ENCODE data around the gene NFYC. TPM values are rescaled to one million over a fixed set of nuclear protein-coding genes. Genes with fewer than 3 reads are reported as not detected.

Gene NFYC
- total RNA-seq, 1 experiment from 2014 or later, result 83.0 TPM

- Histone ChIP-seq H3K27me3 (replicated peaks; ENCODE audit: insufficient read depth, low read depth, low read length, poor library complexity) (no peaks in the 10 kb centered on the region), H3K4me3 (ENCODE audit: low read depth, low read length, poor library complexity, severe bottlenecking) (no peak overlapping the region), H3K9me3 (ENCODE audit: low read depth, low read length, poor library complexity, severe bottlenecking) (no peaks in the 10 kb centered on the region), H3K36me3 (ENCODE audit: insufficient read depth, low read length, poor library complexity, severe bottlenecking) (no peaks in the 10 kb centered on the region), H3K27ac (ENCODE audit: low read depth, low read length, poor library complexity, severe bottlenecking) (no peak overlapping the region), H3K4me1 (ENCODE audit: insufficient read depth, low read length, poor library complexity, severe bottlenecking) (no peaks in the 10 kb centered on the region)
- no peak for TF ChIP-seq CTCF (conservative IDR thresholded peaks at IDR 0.05; ENCODE audit: low read depth, low read length)
- TF ChIP-seq EZH2 (IDR thresholded peaks at IDR 0.05; ENCODE audit: borderline replicate concordance, low read depth, low read length, poor library complexity, severe bottlenecking), result no peak
- no peak for DNase-seq (ENCODE audit: low spot score)
- POLR2A ChIA-PET (ENCODE audit: low non-redundant PET), result no interaction called here
- CTCF ChIA-PET, result no interaction called here
- intact Hi-C loops (cut with micrococcal nuclease; ENCODE audit: unreplicated experiment), result no loop called here
- BruUV-seq (replicated peaks), result no TSS peak
These were observed 119.4 kb downstream of the NFYC start for GRCh38 chr1:40810927-40811326.

GRCh38 chr1:40815420-40815819, 123.9 kb downstream of the NFYC start:
- no peak for DNase-seq (ENCODE audit: low spot score)
- BruUV-seq (replicated peaks), result no TSS peak
- ChIA-PET POLR2A (ENCODE audit: low non-redundant PET) (interaction anchor here (0.6 kb wide), 1 partner anchor 150 kb away, joined by 7 read pairs; the partner anchor contains the start of gene RIMS3), CTCF (no interaction called here)
- H3K4me1 ChIP-seq (ENCODE audit: insufficient read depth, low read length, poor library complexity, severe bottlenecking), result no peaks in the 10 kb centered on the region
- no peaks in the 10 kb centered on the region for H3K9me3 ChIP-seq (ENCODE audit: low read depth, low read length, poor library complexity, severe bottlenecking)
- H3K36me3 ChIP-seq (ENCODE audit: insufficient read depth, low read length, poor library complexity, severe bottlenecking), result no peaks in the 10 kb centered on the region
- TF ChIP-seq CTCF (conservative IDR thresholded peaks at IDR 0.05; ENCODE audit: low read depth, low read length) (no peak), EZH2 (IDR thresholded peaks at IDR 0.05; ENCODE audit: borderline replicate concordance, low read depth, low read length, poor library complexity, severe bottlenecking) (no peak)
- intact Hi-C loops (cut with micrococcal nuclease; ENCODE audit: unreplicated experiment), result no loop called here
- no peak overlapping the region for H3K27ac ChIP-seq (ENCODE audit: low read depth, low read length, poor library complexity, severe bottlenecking)
- H3K27me3 ChIP-seq (replicated peaks; ENCODE audit: insufficient read depth, low read depth, low read length, poor library complexity), result no peaks in the 10 kb centered on the region
- H3K4me3 ChIP-seq (ENCODE audit: low read depth, low read length, poor library complexity, severe bottlenecking), result no peak overlapping the region

- TF ChIP-seq EZH2 (IDR thresholded peaks at IDR 0.05; ENCODE audit: borderline replicate concordance, low read depth, low read length, poor library complexity, severe bottlenecking), result no peak
- TF ChIP-seq CTCF (conservative IDR thresholded peaks at IDR 0.05; ENCODE audit: low read depth, low read length), result no peak
- BruUV-seq (replicated peaks), result no TSS peak
- POLR2A ChIA-PET (ENCODE audit: low non-redundant PET), result no interaction called here
These were observed 126.3 kb downstream of the NFYC start for GRCh38 chr1:40817791-40818263.

More at GRCh38 chr1:40817791-40818263, 126.3 kb downstream of the NFYC start:
- intact Hi-C loops (cut with micrococcal nuclease; ENCODE audit: unreplicated experiment), result no loop called here
- no peak overlapping the region for H3K27ac ChIP-seq (ENCODE audit: low read depth, low read length, poor library complexity, severe bottlenecking)
- no peaks in the 10 kb centered on the region for H3K27me3 ChIP-seq (replicated peaks; ENCODE audit: insufficient read depth, low read depth, low read length, poor library complexity)
- H3K9me3 ChIP-seq (ENCODE audit: low read depth, low read length, poor library complexity, severe bottlenecking), result no peaks in the 10 kb centered on the region
- DNase-seq (ENCODE audit: low spot score), result no peak
- no peaks in the 10 kb centered on the region for H3K36me3 ChIP-seq (ENCODE audit: insufficient read depth, low read length, poor library complexity, severe bottlenecking)
- H3K4me3 ChIP-seq (ENCODE audit: low read depth, low read length, poor library complexity, severe bottlenecking), result peak overlapping the region; percentile 46
- CTCF ChIA-PET, result no interaction called here
- no peaks in the 10 kb centered on the region for H3K4me1 ChIP-seq (ENCODE audit: insufficient read depth, low read length, poor library complexity, severe bottlenecking)
